Pons (tissue), 1 donor: ENCODE data around the gene RPTOR.

ENCODE experiments used
- DNase-seq: peaks from one replicate; pipeline ENCODE4 v3.0.0-alpha.2; 2016; ENCODE audit warnings: low spot score

The RPTOR gene

GRCh38 chr17:80882323-80882722 is 337.7 kb downstream of the RPTOR start:
- DNase-seq = no peak

GRCh38 chr17:80882926-80883685 is 338.5 kb downstream of the RPTOR start:
- DNase-seq = no peak

- DNase-seq = no peak
Measured at GRCh38 chr17:80883831-80884735, 339.4 kb downstream of the RPTOR start.

- no peak for DNase-seq
Measured at GRCh38 chr17:80884811-80885210, 340.2 kb downstream of the RPTOR start.

- no peak for DNase-seq
Measured at GRCh38 chr17:80885947-80886582, 341.4 kb downstream of the RPTOR start.

GRCh38 chr17:80886641-80887573 is 342.3 kb downstream of the RPTOR start:
- DNase-seq = no peak

GRCh38 chr17:80887639-80888175 is 343.1 kb downstream of the RPTOR start:
- no peak for DNase-seq

- no peak for DNase-seq
Measured at GRCh38 chr17:80888276-80889160, 343.9 kb downstream of the RPTOR start.

- DNase-seq = no peak
Measured at GRCh38 chr17:80889231-80890195, 344.9 kb downstream of the RPTOR start.

GRCh38 chr17:80890196-80890920 is 345.7 kb downstream of the RPTOR start:
- DNase-seq = no peak

- no peak for DNase-seq
Measured at GRCh38 chr17:80890921-80891396, 346.3 kb downstream of the RPTOR start.

GRCh38 chr17:80891397-80892018 is 346.9 kb downstream of the RPTOR start:
- DNase-seq = no peak

- DNase-seq = no peak
Measured at GRCh38 chr17:80892019-80892855, 347.6 kb downstream of the RPTOR start.

- DNase-seq = no peak
Measured at GRCh38 chr17:80892900-80893603, 348.4 kb downstream of the RPTOR start.

- DNase-seq = no peak
Measured at GRCh38 chr17:80893604-80894438, 349.2 kb downstream of the RPTOR start.
